Activated naive CD8-positive, alpha-beta T cell treated with anti-CD3 and anti-CD28 coated beads, Interleukin-2, amount 50 U/mL, for 16 hours (primary cell): Measurements from ENCODE around the gene CYP19A1.

Experiments used
- DNase-seq: peaks from one replicate; pipeline ENCODE4 v3.0.0-alpha.2; 2020; ENCODE audit warnings: low read depth, low spot score

Gene CYP19A1

DNA sequence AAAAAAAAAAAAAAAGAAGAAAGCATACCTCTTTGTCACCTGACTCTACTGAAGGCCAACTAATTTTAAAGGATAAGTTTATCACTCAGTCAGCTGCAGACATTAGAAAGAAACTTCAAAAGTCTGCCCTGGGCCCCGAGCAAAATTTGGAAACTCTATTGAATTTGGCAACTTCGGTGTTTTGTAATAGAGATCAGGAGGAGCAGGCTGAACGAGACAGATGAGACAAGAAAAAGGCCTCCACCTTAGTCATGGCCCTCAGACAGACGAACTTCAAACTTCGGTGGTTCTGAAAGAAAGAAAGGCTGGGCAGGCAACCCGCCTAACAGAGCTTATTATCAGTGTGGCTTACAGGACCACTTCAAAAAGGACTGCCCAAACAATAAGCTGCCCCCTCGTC, 21.6 kb upstream of the CYP19A1 start:
- DNase-seq, result no peak

DNA sequence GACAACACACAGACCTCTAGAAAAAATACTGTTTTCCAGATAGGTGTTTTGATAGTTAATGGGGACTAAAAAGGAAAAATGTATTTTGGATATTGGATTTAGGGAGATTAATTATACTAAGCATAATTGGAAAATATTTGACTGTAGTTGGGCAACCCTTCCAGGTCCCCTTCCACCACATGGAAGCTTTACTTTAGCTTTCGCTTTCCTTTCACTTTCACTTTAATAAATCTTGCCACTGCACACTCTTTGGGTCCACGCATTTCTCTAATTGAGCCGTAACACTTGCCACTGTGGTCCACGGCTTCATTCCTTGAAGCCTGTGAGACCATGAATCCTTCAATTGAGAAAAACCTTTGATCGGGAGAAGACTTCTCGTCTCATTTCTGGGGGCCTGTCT, 18.6 kb upstream of the CYP19A1 start:
- DNase-seq, result no peak

- no peak for DNase-seq
Measured at GRCh38 chr15:51356147-51356546, 17.8 kb upstream of the CYP19A1 start.

- no peak for DNase-seq
Measured at GRCh38 chr15:51355096-51355495, 16.7 kb upstream of the CYP19A1 start.

- DNase-seq, result no peak
Measured at GRCh38 chr15:51353976-51354375, 15.6 kb upstream of the CYP19A1 start.

DNA sequence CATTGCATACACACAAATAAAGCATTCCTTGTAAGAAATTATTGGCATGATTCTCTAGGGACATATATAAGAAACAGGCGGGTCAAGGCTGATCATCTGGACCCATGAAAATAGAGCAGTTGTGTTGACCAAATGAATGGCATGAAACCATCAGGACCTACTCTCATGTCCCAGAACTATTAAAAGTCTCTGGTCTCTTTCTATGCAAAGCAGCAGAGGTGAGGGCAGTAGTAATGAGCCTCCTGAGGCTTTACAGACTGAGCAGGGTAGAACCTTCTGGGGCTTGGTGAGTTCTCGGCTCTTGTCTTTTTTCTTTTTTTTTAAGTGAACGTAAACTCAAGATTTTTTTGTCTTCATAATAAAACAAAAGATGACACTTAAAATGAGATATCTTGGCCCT, 12.3 kb upstream of the CYP19A1 start:
- no peak for DNase-seq

- no peak for DNase-seq
Measured at GRCh38 chr15:51349156-51349844, 10.9 kb upstream of the CYP19A1 start.

GRCh38 chr15:51348688-51349087, 10.3 kb upstream of the CYP19A1 start:
- no peak for DNase-seq

DNA sequence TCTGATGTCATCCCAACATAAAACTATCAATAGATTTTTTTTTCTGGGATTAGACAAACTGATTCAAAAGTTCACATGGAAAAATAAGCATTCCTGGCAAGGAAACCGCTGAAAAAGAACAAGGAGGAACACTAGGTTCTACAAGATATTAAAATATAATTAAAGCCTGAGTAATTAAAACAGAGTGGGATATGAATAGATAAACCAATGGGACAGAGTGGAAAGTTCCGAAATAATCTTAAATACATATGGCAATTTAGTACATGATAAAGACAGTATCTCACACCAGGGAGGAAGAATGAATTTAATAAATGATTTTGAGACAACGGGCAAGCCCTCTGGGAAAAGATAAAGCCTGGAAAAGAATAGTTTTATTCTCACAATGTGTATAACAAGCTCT, 7.7 kb upstream of the CYP19A1 start:
- no peak for DNase-seq

- no peak for DNase-seq
Measured at GRCh38 chr15:51343466-51343865, 5.1 kb upstream of the CYP19A1 start.

- DNase-seq, result no peak
Measured at GRCh38 chr15:51342227-51342999, 4.0 kb upstream of the CYP19A1 start.

GRCh38 chr15:51341366-51342226, 3.2 kb upstream of the CYP19A1 start, which contains the start of gene GLDN:
Gene GLDN, plus strand, starts transcription at chr15:51341655. Its CDS starts 30 bp downstream, at chr15:51341685.
- DNase-seq, result no peak

- DNase-seq, result no peak
Measured at GRCh38 chr15:51335538-51336410, 2.6 kb downstream of the CYP19A1 start.

- no peak for DNase-seq
Measured at GRCh38 chr15:51335087-51335486, 3.3 kb downstream of the CYP19A1 start.

GRCh38 chr15:51334011-51334451, 4.4 kb downstream of the CYP19A1 start:
- no peak for DNase-seq

GRCh38 chr15:51333571-51333970, 4.8 kb downstream of the CYP19A1 start:
- DNase-seq, result no peak

GRCh38 chr15:51332206-51333147, 5.9 kb downstream of the CYP19A1 start:
- DNase-seq, result no peak

DNA sequence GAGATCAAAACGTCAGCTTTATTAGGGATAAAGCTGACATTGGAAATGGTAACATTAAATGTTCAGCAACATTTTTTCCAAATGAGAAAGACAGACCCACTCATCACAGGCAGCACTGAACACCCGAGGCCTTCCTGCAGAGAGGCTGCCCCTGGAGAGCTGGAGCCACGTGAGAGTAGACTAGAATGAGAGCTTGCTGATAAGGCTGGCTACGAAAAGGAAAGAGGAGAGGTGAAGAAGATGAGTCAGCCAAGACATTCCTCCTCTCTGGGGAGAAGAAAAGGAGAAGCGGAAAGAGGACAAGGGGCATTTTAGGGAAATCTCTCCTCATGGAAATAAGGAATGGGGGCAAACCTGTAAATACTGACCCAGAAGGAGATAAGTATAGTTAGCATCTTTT, 7.3 kb downstream of the CYP19A1 start:
- DNase-seq, result no peak

DNA sequence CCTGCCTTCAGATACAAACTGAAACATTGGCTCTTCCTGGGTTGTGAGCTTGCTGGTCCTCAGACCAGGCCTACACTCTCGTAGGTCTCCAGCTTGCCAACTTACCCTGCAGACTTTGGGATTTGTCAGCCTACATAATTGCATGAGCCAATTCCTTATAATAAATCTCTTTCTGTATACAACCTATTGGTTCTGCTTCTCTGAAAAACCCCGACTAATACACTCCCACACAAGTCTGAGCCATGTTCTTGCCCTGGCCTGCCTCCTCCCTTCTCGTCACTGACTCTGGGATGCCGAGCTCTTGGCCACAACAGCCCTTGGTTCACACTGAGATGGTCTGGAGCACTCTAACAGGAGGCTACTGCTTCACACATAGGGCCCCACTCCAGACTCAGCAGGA, 9.5 kb downstream of the CYP19A1 start:
- DNase-seq, result no peak

DNA sequence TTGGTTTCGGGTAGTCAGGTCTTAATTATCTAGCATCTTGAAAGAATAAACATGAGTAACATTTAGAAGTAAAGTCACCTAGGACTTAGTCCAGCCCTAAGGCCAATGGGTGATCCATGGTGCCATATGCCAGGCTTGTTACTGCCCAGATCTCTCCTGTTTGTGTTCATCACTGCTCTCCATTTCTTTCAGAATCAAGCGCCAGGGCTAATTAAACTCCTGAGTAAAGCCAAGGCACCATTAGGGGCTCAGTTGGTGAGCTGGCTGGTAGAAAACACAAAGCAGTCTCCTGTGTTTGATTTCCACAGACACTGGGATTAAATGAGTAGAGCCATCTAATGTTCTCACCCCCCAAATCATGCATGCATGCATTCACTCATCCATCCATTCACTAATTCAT, 11.3 kb downstream of the CYP19A1 start:
- no peak for DNase-seq
